Measurements from ENCODE around the gene MYO1F. TPM values are rescaled to one million over a fixed set of nuclear protein-coding genes. Genes with fewer than 3 reads are reported as not detected.

The MYO1F gene
- polyA plus RNA-seq, 2 of the 4 experiments (the other 2 are of a cell fraction) = 0.23 to 0.37 TPM

DNA sequence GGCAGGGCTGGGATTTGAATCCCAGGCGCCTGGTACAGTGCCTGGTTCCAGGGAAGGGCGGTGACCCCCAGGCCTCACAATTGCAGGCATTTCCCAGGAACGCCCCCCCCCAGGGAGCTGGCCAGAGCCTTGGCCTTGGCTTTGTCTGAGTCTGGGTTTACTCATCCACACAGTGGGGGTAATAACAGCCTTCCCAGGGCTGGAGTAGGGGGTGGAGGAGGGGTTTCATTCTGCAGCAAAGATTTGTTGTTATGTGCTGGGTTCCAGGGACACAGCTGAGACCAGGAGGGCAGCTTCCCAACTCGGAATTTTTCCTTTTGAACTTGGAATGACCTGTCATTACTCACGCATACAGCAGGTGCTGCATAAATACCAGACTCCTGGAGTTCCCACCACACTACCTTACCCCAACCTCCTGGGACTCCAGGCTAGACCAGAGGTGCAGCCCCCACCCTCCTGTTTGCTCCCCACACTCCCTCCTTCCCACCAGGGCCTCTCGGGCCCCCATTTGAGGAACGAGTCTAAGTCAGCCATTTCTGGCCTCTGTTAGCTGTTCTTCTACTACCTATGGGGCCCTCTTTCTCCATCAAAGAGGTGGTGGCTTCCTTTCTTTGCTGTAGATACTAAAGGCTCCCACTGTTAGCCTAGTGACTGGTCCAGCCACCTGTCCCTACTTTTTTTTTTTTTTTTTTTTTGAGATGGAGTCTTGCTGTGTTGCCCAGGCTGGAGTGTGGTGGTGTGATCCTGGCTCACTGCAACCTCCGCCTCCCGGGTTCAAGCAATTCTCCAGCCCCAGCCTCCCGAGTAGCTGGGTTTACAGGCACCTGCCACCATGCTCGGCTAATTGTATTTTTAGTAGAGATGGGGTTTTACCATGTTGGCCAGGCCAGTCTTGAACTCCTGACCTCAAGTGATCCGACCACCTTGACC, 34.9 kb upstream of the MYO1F start (continued):
- peak; percentile 34 for TF ChIP-seq KDM1A (IDR thresholded peaks at IDR 0.05; ENCODE audit: low read depth)
- peak; percentile 83 for TF ChIP-seq RARB (CRISPR knock-in tag; IDR thresholded peaks at IDR 0.05)
- no peak for TF ChIP-seq MAZ (IDR thresholded peaks at IDR 0.05; ENCODE audit: borderline replicate concordance, low read depth, low read length)

DNA sequence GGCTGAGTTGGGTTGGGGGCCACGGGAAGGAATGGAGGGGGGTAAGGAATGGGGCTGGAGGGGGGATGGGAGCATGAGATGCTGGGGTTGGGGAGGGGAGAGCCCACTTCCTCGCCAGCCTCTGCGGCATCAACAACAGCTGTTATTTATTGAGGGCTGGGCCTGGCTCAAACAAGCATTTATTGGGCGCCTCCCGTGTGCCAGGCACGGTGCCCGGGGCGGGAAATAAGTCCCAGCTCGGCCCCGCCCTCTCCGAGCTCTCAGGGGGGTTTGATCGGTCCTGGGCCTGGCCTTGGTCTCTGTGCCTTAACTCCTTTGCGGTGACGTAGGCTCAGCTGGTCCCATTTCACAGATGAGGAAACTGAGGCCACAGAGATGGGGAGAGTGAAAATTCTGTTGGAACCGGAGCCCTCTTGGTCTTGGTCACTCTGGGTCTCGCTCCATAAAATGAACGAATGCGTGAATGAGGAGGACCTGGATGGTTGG, 34.2 kb upstream of the MYO1F start:
- Histone ChIP-seq H3K9me3 (no peaks in the 10 kb centered on the region), H3K4me3 (no peak overlapping the region), H3K4me1 (peaks cover 59% of the 10 kb centered on the region), H3K27ac (peak overlapping the region; percentile 98 to 99), H3K4me2 (peak overlapping the region; percentile 76)
- ChIA-PET POLR2A (interaction anchor here (0.7 to 1.6 kb wide), 5 partner anchors 13 to 464 kb away, joined by 3 to 6 read pairs (median 4); partner anchors contain the start of gene ZNF414), CTCF (interaction anchor here (1.0 to 6.3 kb wide), 6 partner anchors 10 to 82 kb away, joined by 3 to 32 read pairs (median 4); no protein-coding TSS in a partner anchor)
- ATAC-seq (no peak), FAIRE-seq (no peak), DNase-seq (ENCODE audit: low read depth in 1 of 2, low spot score in 1 of 2) (peak in 1 of 2 experiments; percentile 81)
- TF ChIP-seq MAFK (IDR thresholded peaks at IDR 0.05; ENCODE audit: partially characterized antibody) (no peak), JUN (IDR thresholded peaks at IDR 0.05) (no peak; a peak in 1 of 5 replicates), FOSL2 (IDR thresholded peaks at IDR 0.05) (no peak), FOSL2 (CRISPR knock-in tag; IDR thresholded peaks at IDR 0.05) (no peak), CBX2 (IDR thresholded peaks at IDR 0.05; ENCODE audit: borderline replicate concordance, low read depth) (no peak), POLR2A (IDR thresholded peaks at IDR 0.05; ENCODE audit: low read length) (no peak), RCOR1 (IDR thresholded peaks at IDR 0.05; ENCODE audit: low read depth, low read length) (0 out of 2 replicates have a peak, but pooled peaks have one; percentile 70), SMC3 (IDR thresholded peaks at IDR 0.05) (no peak), FOXS1 (CRISPR knock-in tag; IDR thresholded peaks at IDR 0.05) (no peak), ZSCAN20 (CRISPR knock-in tag; IDR thresholded peaks at IDR 0.05) (no peak), ESRRA (IDR thresholded peaks at IDR 0.05; ENCODE audit: borderline replicate concordance, low read length) (no peak), KDM5A (IDR thresholded peaks at IDR 0.05) (no peak), KDM1A (IDR thresholded peaks at IDR 0.05; ENCODE audit: low read depth) (peak; percentile 99), PHF8 (IDR thresholded peaks at IDR 0.05; ENCODE audit: borderline replicate concordance, low read depth) (no peak), CHD4 (IDR thresholded peaks at IDR 0.05; ENCODE audit: borderline replicate concordance) (peak; percentile 98), TFCP2L1 (CRISPR knock-in tag; IDR thresholded peaks at IDR 0.05) (no peak), EHF (CRISPR knock-in tag; IDR thresholded peaks at IDR 0.05) (no peak), JUNB (IDR thresholded peaks at IDR 0.05) (no peak), HOXB13 (CRISPR knock-in tag; IDR thresholded peaks at IDR 0.05; ENCODE audit: low read depth) (peak; percentile 27; the same call in 1 of the 2 replicates), HOXA7 (CRISPR knock-in tag; IDR thresholded peaks at IDR 0.05) (0 out of 2 replicates have a peak, but pooled peaks have one; percentile 31), HDAC2 (IDR thresholded peaks at IDR 0.05) (peak; percentile 95), NR3C1 (IDR thresholded peaks at IDR 0.05) (no peak), RARB (CRISPR knock-in tag; IDR thresholded peaks at IDR 0.05) (no peak)
- TF ChIP-seq, protein P1, sequence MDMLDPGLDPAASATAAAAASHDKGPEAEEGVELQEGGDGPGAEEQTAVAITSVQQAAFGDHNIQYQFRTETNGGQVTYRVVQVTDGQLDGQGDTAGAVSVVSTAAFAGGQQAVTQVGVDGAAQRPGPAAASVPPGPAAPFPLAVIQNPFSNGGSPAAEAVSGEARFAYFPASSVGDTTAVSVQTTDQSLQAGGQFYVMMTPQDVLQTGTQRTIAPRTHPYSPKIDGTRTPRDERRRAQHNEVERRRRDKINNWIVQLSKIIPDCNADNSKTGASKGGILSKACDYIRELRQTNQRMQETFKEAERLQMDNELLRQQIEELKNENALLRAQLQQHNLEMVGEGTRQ (IDR thresholded peaks at IDR 0.05) = no peak
- TF ChIP-seq, protein P2, sequence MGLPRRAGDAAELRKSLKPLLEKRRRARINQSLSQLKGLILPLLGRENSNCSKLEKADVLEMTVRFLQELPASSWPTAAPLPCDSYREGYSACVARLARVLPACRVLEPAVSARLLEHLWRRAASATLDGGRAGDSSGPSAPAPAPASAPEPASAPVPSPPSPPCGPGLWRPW (IDR thresholded peaks at IDR 0.05) = no peak
- TF ChIP-seq, protein P3, sequence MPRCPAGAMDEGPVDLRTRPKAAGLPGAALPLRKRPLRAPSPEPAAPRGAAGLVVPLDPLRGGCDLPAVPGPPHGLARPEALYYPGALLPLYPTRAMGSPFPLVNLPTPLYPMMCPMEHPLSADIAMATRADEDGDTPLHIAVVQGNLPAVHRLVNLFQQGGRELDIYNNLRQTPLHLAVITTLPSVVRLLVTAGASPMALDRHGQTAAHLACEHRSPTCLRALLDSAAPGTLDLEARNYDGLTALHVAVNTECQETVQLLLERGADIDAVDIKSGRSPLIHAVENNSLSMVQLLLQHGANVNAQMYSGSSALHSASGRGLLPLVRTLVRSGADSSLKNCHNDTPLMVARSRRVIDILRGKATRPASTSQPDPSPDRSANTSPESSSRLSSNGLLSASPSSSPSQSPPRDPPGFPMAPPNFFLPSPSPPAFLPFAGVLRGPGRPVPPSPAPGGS (IDR thresholded peaks at IDR 0.05) = no peak
- TF ChIP-seq, protein P4, sequence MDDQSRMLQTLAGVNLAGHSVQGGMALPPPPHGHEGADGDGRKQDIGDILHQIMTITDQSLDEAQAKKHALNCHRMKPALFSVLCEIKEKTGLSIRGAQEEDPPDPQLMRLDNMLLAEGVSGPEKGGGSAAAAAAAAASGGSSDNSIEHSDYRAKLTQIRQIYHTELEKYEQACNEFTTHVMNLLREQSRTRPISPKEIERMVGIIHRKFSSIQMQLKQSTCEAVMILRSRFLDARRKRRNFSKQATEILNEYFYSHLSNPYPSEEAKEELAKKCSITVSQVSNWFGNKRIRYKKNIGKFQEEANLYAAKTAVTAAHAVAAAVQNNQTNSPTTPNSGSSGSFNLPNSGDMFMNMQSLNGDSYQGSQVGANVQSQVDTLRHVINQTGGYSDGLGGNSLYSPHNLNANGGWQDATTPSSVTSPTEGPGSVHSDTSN (IDR thresholded peaks at IDR 0.05) = 0 out of 2 replicates have a peak, but pooled peaks have one; percentile 28
- TF ChIP-seq, protein P5, sequence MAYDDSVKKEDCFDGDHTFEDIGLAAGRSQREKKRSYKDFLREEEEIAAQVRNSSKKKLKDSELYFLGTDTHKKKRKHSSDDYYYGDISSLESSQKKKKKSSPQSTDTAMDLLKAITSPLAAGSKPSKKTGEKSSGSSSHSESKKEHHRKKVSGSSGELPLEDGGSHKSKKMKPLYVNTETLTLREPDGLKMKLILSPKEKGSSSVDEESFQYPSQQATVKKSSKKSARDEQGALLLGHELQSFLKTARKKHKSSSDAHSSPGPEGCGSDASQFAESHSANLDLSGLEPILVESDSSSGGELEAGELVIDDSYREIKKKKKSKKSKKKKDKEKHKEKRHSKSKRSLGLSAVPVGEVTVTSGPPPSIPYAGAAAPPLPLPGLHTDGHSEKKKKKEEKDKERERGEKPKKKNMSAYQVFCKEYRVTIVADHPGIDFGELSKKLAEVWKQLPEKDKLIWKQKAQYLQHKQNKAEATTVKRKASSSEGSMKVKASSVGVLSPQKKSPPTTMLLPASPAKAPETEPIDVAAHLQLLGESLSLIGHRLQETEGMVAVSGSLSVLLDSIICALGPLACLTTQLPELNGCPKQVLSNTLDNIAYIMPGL (CRISPR knock-in tag; IDR thresholded peaks at IDR 0.05; ENCODE audit: borderline replicate concordance) = no peak
- TF ChIP-seq, protein P6, sequence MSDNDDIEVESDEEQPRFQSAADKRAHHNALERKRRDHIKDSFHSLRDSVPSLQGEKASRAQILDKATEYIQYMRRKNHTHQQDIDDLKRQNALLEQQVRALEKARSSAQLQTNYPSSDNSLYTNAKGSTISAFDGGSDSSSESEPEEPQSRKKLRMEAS (IDR thresholded peaks at IDR 0.05) = no peak
- WGBS (ENCODE audit: missing lambda C conversion rate) = 15% methylated on average over 14 of the region's 18 CpGs

Data from A549 (cell line).